Hepatocyte (in vitro differentiated cells): ENCODE results near the gene PPP3R1.

Experiments used
- EZH2 ChIP-seq: fragments of 200-600 bp; sonication (generic); IDR thresholded peaks from 2 replicates; pipeline ENCODE4 v1.6.1; 2016; ENCODE audit warnings: antibody characterized with exemption, mild to moderate bottlenecking, borderline replicate concordance
- TF ChIP-seq, protein P1 (sequence below): fragments of 200-600 bp; sonication (generic); IDR thresholded peaks from 2 replicates; pipeline ENCODE4 v1.5.1; 2016; ENCODE audit warnings: antibody characterized with exemption, mild to moderate bottlenecking; ENCODE audit not compliant: poor library complexity

DNA sequence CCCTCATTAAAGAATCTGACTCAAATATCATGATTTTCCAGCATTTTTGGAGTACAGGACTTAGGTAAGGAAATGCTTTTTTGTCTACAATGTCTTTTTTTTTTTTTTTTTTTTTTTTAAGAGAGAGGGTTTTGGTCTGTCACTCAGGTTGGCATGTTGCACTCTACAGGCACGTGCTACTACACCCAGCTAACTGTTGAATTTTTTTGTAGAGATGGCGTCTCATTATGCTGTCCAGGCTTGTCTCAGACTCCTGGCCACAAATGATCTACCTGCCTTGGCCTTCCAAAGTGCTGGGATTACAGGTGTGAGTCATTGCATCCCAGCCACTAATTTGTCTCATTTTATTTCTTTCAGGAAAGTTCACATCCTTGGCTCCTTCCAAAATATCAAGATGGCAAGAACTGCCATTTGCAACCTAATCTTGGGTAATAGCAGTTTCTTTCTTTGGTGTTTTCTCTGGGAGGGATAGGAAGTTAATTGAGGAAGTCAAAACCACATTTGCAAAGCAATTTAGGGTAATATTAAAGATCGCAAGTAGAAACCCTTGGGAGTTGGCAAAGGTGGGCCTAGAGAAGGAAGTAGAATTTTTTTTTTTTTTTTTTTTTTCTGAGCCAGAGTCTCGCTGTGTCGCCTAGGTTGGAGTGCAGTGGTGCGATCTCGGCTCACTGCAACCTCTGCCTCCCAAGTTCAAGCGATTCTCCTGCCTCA, 79.2 kb downstream of the PPP3R1 start:
- no peak for TF ChIP-seq EZH2
- TF ChIP-seq, protein P1, sequence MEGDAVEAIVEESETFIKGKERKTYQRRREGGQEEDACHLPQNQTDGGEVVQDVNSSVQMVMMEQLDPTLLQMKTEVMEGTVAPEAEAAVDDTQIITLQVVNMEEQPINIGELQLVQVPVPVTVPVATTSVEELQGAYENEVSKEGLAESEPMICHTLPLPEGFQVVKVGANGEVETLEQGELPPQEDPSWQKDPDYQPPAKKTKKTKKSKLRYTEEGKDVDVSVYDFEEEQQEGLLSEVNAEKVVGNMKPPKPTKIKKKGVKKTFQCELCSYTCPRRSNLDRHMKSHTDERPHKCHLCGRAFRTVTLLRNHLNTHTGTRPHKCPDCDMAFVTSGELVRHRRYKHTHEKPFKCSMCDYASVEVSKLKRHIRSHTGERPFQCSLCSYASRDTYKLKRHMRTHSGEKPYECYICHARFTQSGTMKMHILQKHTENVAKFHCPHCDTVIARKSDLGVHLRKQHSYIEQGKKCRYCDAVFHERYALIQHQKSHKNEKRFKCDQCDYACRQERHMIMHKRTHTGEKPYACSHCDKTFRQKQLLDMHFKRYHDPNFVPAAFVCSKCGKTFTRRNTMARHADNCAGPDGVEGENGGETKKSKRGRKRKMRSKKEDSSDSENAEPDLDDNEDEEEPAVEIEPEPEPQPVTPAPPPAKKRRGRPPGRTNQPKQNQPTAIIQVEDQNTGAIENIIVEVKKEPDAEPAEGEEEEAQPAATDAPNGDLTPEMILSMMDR: no peak
